IgD-negative memory B cell (primary cell): ENCODE results near the gene ATXN7. TPM values are rescaled to one million over a fixed set of nuclear protein-coding genes. Genes with fewer than 3 reads are reported as not detected.
A peak's percentile ranks its signal among the peaks of the same experiment; 100 is the strongest.

Source experiments
- H3K27ac Mint-ChIP-seq, 3 donors: one replicate each; pipeline ENCODE4 v1.8.0; 2020 to 2022; ENCODE audit warnings: mild to moderate bottlenecking in 3 of 3, mixed read lengths in 3 of 3, moderate library complexity in 1 of 3
- H3K27me3 Mint-ChIP-seq: one replicate; pipeline ENCODE4 v1.8.0; 2021; ENCODE audit warnings: mixed read lengths
- H3K36me3 Mint-ChIP-seq: one replicate; pipeline ENCODE4 v1.8.0; 2020; ENCODE audit warnings: mild to moderate bottlenecking, mixed read lengths
- H3K4me1 Mint-ChIP-seq, 3 donors: one replicate each; pipeline ENCODE4 v1.8.0; 2020 to 2022; ENCODE audit warnings: mixed read lengths in 3 of 3, mild to moderate bottlenecking in 1 of 3
- H3K4me3 Mint-ChIP-seq, 4 donors: one replicate each; pipeline ENCODE4 v1.8.0; 2020 to 2022; ENCODE audit warnings: mild to moderate bottlenecking in 4 of 4, mixed read lengths in 4 of 4, moderate library complexity in 3 of 4
- H3K9me3 Mint-ChIP-seq, 3 donors: one replicate each; pipeline ENCODE4 v1.8.0; 2020 to 2021; ENCODE audit warnings: mixed read lengths in 3 of 3, mild to moderate bottlenecking in 1 of 3
- polyA plus RNA-seq: library from polyadenylated mRNA; unstranded; fragments of 300-500 nt; fragmentation: Illumina TruSeq; gene quantifications from one replicate; pipeline ENCODE4 v1.2.3, GENCODE V29; 2021

ATXN7 gene
- polyA plus RNA-seq, 1 donor from 2014 or later = 2.1 TPM

DNA sequence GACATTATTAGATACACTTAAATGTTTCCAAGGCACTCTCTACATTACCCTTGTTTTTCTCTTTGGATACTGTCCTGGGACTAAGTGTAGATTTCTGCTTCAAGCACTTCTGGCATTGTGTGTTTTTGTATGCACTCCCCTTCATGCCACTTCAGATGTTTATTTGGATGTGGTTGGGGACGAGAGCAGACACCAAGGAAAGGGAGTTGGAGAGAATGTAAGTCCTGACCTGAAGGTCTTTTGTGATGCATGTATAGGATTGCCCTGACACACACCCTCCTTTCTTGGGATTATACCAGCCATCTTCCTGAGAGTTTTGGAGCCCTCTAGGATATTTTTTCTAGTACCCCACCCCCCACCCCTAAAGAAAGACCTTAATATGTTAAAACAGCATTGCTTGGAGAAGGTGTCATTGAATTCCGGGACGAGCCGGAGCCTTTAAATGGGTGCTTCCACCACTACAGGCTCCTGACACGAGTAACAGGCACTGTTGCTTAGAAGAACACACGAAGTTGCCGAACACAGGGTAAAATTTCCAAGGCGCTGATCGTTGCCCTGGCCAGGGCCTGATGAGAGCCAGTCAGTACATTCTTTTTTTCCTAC lies 136.9 kb downstream of the ATXN7 start:
- Mint-ChIP-seq H3K36me3 (peaks cover 6% of the 10 kb centered on the region), H3K9me3 (no peaks in the 10 kb centered on the region), H3K4me1 (peaks cover 0 to 2% (median 0%) of the 10 kb centered on the region in 3 donors), H3K27me3 (no peaks in the 10 kb centered on the region), H3K4me3 (no peak overlapping the region), H3K27ac (peak overlapping the region in 1 of 3 donors; percentile 30)

DNA sequence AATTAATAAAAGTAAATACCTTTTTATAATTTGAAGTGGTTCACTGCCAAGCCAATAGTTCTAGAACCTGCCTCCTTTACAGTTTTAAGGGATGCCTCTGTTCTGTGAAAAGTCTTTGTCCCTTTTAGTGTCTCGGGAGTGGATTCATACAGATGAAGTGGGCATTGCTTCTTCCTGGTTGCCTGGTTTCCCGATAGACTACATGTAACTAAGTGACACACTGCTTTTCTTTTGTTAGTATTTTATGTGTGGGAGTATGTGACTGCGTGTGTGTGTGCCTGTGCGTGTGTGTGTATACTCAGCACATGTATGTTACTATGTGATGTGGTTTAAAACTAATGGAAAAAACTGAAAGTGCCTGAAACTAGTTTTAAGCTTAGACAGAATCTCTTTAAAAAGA lies 138.6 kb downstream of the ATXN7 start:
- Mint-ChIP-seq H3K27ac (peak overlapping the region in 1 of 3 donors; percentile 49), H3K4me1 (peaks cover 0 to 2% (median 0%) of the 10 kb centered on the region in 3 donors), H3K4me3 (no peak overlapping the region), H3K36me3 (peaks cover 2% of the 10 kb centered on the region), H3K9me3 (no peaks in the 10 kb centered on the region), H3K27me3 (no peaks in the 10 kb centered on the region)

DNA sequence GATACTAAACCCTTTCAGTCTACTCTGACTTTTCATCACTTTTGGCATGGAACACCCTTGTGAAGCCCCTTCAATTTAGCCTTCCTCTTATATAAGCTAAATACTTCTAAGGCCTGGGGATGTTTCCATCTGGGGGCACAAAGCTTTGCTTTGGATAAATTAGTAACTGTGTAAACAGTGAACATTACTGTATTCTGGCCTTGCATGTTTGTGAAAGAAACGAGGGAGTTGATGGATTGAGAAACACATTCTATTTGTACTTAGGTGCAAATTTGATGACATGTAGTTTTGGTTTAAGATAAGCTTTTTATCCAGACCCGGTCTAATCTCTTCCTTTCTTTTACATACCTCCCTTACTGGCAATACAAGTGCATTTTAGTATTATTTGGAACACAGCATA lies 139.9 kb downstream of the ATXN7 start:
- Mint-ChIP-seq H3K9me3 (no peaks in the 10 kb centered on the region), H3K36me3 (peaks cover 2% of the 10 kb centered on the region), H3K27me3 (no peaks in the 10 kb centered on the region), H3K4me1 (peaks cover 0 to 2% (median 0%) of the 10 kb centered on the region in 3 donors), H3K27ac (no peak overlapping the region), H3K4me3 (no peak overlapping the region)

DNA sequence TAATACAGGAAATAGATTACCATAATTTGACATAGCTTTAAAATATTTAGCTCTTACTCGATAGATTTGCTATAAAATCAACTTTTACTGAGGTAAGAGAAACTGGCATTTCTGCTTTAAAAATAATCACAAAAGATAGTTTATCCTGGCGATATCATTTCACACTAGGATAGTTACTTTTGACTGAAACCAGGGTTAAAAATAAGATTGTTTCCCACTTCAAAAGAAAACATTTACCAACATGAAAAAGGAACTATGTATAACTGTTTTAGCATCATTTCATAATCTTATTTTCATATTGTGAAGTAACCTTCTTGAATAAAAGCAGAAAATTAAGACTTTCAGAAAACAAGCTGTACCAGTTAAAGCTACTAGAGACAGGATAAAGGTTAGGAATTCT lies 144.3 kb downstream of the ATXN7 start:
- Mint-ChIP-seq H3K4me1 (peaks cover 0 to 3% (median 0%) of the 10 kb centered on the region in 3 donors), H3K27ac (peak overlapping the region in 1 of 3 donors; percentile 33), H3K9me3 (no peaks in the 10 kb centered on the region), H3K4me3 (no peak overlapping the region), H3K36me3 (peaks cover 4% of the 10 kb centered on the region), H3K27me3 (no peaks in the 10 kb centered on the region)

DNA sequence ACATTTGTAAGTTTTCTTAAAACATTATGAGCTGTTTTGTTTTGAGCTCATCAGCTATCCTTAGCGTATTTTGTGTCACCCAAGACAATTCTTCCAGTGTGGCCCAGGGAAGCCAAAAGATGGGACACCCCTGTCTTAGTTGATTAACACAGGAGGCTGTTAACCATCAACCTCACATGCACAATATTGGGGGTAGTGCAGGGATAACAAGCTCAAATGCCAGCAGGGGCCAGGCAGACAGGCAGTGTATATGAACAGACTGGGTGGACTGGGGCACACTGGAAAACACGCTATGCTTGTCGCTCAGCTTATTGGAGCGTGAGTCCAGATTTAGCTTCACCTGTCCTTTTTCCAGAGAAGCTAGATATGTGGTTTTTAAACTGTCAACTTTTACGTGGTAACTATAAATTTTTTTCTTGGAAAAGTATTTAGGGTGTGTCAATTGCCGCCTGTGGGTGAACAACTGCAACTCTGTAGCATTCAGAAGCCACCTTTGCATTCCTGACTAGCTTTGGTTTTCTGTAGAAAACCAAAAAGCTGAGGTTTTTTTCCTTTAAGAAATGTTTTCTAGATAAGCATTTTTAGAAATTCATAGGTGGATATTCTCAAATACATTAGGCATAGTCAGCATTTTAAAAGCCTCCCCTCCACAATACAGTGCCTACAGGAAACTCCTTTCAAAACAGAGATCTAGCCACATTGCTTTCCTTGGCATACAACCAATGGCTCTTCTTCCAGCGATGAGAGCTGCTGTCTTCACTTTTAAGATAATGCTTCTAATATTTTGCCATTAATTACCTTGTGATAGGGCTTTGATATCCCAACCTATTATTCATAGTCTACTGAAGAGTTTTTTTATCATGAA lies 145.1 kb downstream of the ATXN7 start:
- H3K9me3 Mint-ChIP-seq = no peaks in the 10 kb centered on the region
- H3K4me1 Mint-ChIP-seq = peaks cover 0 to 3% (median 0%) of the 10 kb centered on the region in 3 donors
- H3K36me3 Mint-ChIP-seq = peaks cover 4% of the 10 kb centered on the region
- H3K4me3 Mint-ChIP-seq = no peak overlapping the region
- H3K27ac Mint-ChIP-seq = peak overlapping the region in 1 of 3 donors; percentile 33
- H3K27me3 Mint-ChIP-seq = no peaks in the 10 kb centered on the region

DNA sequence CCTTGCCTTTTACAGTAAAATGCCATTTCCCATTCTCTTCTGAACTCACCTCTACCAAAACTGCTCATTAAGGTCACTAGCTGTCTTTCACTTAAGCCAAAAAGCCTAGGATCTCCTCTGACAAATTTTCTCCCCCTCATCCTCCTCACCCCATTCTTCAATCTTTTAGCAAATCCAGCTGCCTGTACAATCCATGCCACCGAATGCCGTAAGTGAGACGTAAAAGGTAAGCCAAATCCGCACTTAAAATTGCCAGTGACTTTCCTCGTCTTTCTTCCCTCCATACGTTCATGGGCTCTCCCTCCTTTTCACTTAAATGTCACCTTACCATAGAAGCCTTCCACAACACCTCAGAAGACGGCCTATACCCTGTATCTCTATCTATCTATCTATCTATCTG lies 145.9 kb downstream of the ATXN7 start:
- Mint-ChIP-seq H3K4me3 (no peak overlapping the region), H3K27ac (peak overlapping the region in 1 of 3 donors; percentile 78), H3K4me1 (peaks cover 1 to 3% (median 2%) of the 10 kb centered on the region in 3 donors), H3K27me3 (no peaks in the 10 kb centered on the region), H3K9me3 (no peaks in the 10 kb centered on the region), H3K36me3 (peaks cover 4% of the 10 kb centered on the region)

DNA sequence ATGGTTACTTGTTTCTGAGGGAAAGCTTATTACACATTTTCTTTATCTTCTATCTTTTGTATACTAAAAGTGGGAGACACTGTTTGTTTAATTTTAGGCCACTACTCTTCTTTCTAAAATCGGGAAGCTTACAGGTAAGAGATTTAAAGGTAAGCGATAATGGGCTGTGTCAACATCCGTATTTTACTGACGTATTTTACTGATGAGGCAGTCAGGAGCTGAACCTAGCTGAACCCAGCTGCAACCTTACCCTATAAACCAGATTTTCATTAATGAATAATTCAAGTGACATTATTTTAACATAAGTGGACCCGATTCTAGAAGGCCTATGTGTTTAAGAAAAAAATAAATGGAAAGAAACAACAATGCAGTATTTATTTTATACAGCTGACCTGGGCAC lies 146.5 kb downstream of the ATXN7 start:
- Mint-ChIP-seq H3K9me3 (no peaks in the 10 kb centered on the region), H3K4me3 (no peak overlapping the region), H3K36me3 (peaks cover 7% of the 10 kb centered on the region), H3K27ac (no peak overlapping the region), H3K4me1 (peaks cover 1 to 5% (median 3%) of the 10 kb centered on the region in 3 donors), H3K27me3 (no peaks in the 10 kb centered on the region)

DNA sequence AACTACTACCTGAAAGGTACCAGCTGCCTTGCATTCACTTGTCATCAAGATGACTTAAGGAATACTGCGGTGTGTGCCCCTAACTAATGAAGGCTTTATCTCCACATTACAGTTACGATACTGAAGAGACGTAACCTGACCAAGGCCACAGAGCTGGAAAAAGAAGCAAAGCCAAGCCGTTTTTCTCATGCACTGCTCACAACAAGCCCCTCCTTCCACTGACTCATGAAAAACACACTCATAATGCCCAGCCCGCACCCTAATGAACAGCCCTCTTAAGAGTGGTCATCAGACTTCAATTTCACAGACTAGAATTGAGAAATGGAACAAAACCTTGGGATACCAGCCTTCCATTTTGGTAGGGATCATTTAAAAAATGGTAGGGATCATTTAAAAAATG lies 148.0 kb downstream of the ATXN7 start:
- Mint-ChIP-seq H3K27me3 (no peaks in the 10 kb centered on the region), H3K4me3 (no peak overlapping the region), H3K4me1 (peaks cover 1 to 5% (median 3%) of the 10 kb centered on the region in 3 donors), H3K36me3 (peaks cover 7% of the 10 kb centered on the region), H3K27ac (no peak overlapping the region), H3K9me3 (no peaks in the 10 kb centered on the region)

DNA sequence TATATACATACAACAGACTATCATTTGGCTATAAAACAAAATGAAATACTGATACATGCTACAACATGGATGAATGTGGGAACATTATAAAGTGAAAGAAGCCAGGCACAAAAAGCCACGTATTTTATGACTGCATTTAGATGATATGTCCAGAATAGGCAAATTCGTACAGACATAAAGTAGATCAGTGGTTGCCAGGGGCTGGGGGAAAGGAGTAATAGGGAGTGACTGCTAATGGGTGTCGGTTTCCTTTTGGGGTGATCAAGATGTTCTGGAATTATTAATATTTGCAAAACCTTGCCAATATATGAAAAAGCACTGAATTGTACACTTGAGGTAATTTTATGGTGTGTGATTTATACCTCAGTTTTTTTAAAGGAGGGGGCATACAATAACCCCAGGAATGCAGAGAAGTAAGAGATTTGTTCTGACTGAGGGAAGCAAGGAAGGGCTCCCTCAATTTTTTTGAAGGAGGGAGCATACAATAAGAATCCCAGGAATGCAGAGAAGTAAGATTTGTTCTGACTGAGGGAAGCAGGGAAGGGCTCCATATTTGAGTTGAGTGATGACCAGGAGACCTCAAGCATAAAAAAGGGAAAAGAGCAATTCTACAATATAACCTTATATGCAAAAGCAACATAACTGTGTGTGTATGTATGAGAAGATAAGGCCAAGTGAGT lies 153.4 kb downstream of the ATXN7 start:
- Mint-ChIP-seq H3K27ac (peak overlapping the region in 2 of 3 donors; percentile 52 to 81), H3K36me3 (peaks cover 10% of the 10 kb centered on the region), H3K9me3 (no peaks in the 10 kb centered on the region), H3K4me3 (peak overlapping the region in 1 of 4 donors; percentile 41), H3K4me1 (peaks cover 6 to 11% (median 9%) of the 10 kb centered on the region in 3 donors), H3K27me3 (no peaks in the 10 kb centered on the region)

DNA sequence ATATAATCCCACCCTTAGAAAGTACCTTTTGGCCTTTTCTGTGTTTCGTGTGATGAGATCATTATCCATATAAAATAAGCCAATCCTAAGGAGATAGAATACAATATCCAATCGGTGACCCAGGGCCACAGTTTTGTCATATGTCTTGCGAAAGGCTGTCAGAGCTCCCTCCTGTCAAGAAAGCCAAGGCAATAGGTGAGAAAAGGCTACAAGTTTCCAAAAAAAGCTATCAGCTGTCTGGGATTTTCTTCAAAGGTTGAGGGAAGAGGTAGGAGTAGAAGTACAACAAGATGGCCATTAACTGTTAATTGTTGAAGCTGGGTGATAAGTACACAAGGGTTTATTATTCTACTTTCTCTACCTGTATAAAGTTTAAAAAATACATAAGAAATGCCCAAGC lies 155.6 kb downstream of the ATXN7 start:
- Mint-ChIP-seq H3K27me3 (no peaks in the 10 kb centered on the region), H3K4me3 (no peak overlapping the region), H3K36me3 (peaks cover 6% of the 10 kb centered on the region), H3K9me3 (no peaks in the 10 kb centered on the region), H3K27ac (no peak overlapping the region), H3K4me1 (peaks cover 13 to 20% (median 20%) of the 10 kb centered on the region in 3 donors)

DNA sequence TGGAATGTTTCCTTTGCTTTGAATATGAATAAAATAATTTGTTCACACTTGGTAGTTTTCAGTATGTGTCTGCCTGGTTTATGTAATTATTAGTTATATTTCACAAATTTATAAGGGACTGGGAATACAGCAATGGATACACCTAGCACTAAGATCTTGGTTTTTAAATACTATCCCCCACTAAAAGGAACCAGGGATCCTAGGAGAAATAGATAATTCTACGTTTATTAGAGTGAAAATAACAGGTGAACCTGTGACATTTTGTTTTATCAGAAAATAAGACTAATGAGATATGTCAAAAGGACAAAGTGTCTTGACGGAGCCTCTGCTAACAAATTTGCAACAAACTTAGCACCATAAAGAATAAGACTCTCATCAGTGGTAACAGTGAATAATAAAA lies 156.2 kb downstream of the ATXN7 start:
- Mint-ChIP-seq H3K4me1 (peaks cover 13 to 19% (median 15%) of the 10 kb centered on the region in 3 donors), H3K27me3 (no peaks in the 10 kb centered on the region), H3K27ac (no peak overlapping the region), H3K36me3 (peaks cover 3% of the 10 kb centered on the region), H3K4me3 (no peak overlapping the region), H3K9me3 (no peaks in the 10 kb centered on the region)

DNA sequence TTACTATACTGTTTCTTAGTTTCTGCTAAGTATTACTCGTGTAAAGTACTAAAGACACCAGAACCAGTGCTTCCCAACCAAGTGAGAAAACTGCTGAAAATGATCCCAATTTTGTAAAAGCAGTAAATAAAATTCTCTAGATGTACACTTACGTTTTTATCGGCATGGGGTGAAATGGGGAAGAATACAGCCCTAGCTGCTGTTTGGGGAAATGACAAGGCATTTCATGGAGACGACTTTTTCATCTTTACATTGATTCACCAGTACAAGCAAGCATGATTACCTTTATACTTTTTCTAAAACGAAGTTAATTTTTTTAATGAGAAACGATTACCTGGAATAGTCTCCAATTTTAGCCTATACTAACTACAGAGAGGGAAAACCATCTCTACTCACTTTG lies 158.3 kb downstream of the ATXN7 start:
- Mint-ChIP-seq H3K27me3 (no peaks in the 10 kb centered on the region), H3K9me3 (no peaks in the 10 kb centered on the region), H3K36me3 (peaks cover 3% of the 10 kb centered on the region), H3K4me3 (peak overlapping the region; percentile 48 to 96 (median 92)), H3K4me1 (peaks cover 11 to 19% (median 15%) of the 10 kb centered on the region in 3 donors), H3K27ac (peak overlapping the region; percentile 87 to 94 (median 91))

DNA sequence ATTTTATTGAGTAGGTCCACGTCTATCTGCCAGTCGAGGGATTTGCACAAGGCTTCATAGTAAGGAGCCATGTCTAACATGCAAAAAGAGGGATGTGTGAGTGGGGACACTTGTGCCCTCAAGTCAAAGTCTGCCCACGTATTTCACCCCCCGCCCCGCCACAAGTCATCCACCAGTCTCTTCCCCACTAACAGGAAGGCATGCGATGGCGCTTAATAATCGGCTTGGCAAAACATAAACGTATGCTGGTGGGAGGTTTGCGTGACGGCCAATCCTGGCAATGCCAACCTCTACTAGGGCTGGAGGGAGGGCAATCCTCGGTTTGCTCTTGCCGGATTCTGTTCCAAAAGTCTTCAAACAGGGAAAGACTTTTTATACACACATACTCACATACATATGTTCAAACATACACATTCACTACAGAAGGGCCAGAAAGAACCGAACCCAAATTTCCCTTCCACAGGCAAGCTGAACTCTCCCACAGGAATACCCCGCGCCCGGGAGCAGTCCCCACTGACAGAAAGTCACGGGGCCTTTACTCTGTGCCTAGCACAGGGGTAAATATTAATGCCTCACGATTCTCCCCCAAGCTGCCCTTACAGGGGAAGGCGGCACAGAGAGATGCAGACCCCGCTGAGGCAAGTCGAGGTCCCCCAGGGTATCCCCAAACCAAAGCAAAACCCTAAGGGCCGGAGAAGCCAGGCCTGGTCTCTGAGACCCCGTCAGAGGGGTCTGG lies 159.0 kb downstream of the ATXN7 start:
- peaks cover 3% of the 10 kb centered on the region for H3K36me3 Mint-ChIP-seq
- H3K4me3 Mint-ChIP-seq = peak overlapping the region; percentile 91 to 96 (median 94)
- no peaks in the 10 kb centered on the region for H3K9me3 Mint-ChIP-seq
- peak overlapping the region; percentile 87 to 94 (median 91) for H3K27ac Mint-ChIP-seq
- H3K27me3 Mint-ChIP-seq = no peaks in the 10 kb centered on the region
- peaks cover 7 to 19% (median 15%) of the 10 kb centered on the region in 3 donors for H3K4me1 Mint-ChIP-seq

DNA sequence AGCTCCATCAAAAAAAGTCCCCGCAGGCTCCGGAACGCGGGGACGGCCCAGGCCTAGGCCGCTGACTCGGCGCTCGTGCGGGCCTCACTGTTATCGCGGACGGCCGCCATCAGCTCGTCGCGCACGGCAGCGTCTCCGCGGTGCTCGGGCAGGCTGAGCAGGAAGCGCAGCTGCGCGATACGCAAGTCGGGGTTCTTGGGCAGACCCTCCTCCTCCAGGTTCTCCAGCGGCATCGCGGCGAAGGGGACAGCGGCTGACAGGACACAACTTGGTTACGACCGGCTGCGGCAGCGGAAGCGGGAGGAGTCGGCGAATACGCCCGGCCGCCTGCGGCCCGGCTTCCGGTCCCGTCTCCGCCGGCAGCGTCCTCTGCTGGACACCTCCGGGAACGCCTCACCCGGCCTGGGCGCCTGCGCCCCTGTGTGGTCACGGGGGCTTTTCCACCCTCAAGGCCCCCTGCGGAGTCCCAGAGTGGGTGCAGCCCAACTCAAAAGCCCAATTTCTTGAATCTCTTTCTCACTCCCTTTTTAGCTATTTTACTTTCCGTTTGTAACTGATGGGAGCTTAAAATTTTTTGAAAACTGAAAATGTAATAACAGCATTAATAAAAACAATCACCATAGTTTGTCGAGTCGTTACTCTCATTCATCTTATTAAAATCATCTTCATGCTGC lies 159.7 kb downstream of the ATXN7 start, which contains the start of gene PSMD6:
TSS of gene PSMD6 (minus strand) at position 308 of the 674 bp plus-strand sequence. CDS start at position 233, 75 bp downstream.
- Mint-ChIP-seq H3K4me3 (peak within 1 kb of the TSS; percentile 91 to 96 (median 94)), H3K36me3 (peaks cover 3% of the 10 kb centered on the region), H3K27ac (peak within 1 kb of the TSS; percentile 87 to 94 (median 91)), H3K9me3 (no peaks in the 10 kb centered on the region), H3K27me3 (peaks cover 4% of the 10 kb centered on the region), H3K4me1 (peaks cover 7 to 19% (median 15%) of the 10 kb centered on the region in 3 donors)
